H7 (cell line): Measurements from ENCODE around the gene HOXA5. TPM values are rescaled to one million over a fixed set of nuclear protein-coding genes. Genes with fewer than 3 reads are reported as not detected.
A peak's percentile ranks its signal among the peaks of the same experiment; 100 is the strongest.

Experiments
- DNase-seq: peaks from one replicate; pipeline ENCODE4 v3.0.0; 2012
- H3K27me3 ChIP-seq: 2 replicates; pipeline ENCODE4 v1.6.0; 2011; ENCODE audit warnings: mild to moderate bottlenecking, low read length; ENCODE audit not compliant: control insufficient read depth, insufficient read depth
- H3K36me3 ChIP-seq: replicated peaks from 2 replicates; pipeline ENCODE4 v1.5.1; 2011; ENCODE audit warnings: low read length; ENCODE audit not compliant: control insufficient read depth, insufficient read depth
- H3K4me3 ChIP-seq: 2 replicates; pipeline ENCODE4 v1.5.1; 2011; ENCODE audit warnings: low read depth, mild to moderate bottlenecking, control low read depth, low read length, moderate library complexity; ENCODE audit not compliant: insufficient read depth
- total RNA-seq: library from RNA; depleted of rRNA; stranded (reverse); fragments of >200 nt; shearing (Covaris generic); gene quantifications from 2 replicates; pipeline ENCODE4 v1.2.3, GENCODE V29; 2014

Gene HOXA5
- total RNA-seq, 1 experiment from 2014 or later: not detected

- Histone ChIP-seq H3K27me3 (peaks cover 99% of the 10 kb centered on the region), H3K36me3 (no peaks in the 10 kb centered on the region), H3K4me3 (no peak overlapping the region)
- DNase-seq: peak; percentile 66
Measured at GRCh38 chr7:27145165-27145913, 1.9 kb upstream of the HOXA5 start.

DNA sequence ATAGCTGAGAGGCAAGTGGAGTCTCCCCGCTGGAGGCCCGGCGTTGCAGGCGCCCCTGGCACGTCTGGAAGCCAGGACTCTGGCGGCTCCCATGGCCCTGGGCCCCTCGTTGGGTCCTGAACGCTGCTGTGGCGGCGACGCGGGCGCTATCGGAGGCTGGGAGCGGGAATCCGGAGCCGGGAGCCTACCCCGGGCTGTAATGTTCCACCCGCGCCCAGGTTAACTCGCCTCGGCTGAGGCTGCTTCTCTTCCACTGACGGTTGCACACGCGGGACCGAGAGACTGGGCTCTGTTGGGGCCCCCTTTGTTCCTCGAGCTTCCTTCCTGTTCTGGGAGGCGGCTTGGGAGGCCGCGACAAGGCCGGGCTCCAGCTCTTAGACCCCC, 1.3 kb upstream of the HOXA5 start:
- peaks cover 99% of the 10 kb centered on the region for H3K27me3 ChIP-seq
- peak; percentile 76 for DNase-seq
- no peak overlapping the region for H3K4me3 ChIP-seq
- no peaks in the 10 kb centered on the region for H3K36me3 ChIP-seq

DNA sequence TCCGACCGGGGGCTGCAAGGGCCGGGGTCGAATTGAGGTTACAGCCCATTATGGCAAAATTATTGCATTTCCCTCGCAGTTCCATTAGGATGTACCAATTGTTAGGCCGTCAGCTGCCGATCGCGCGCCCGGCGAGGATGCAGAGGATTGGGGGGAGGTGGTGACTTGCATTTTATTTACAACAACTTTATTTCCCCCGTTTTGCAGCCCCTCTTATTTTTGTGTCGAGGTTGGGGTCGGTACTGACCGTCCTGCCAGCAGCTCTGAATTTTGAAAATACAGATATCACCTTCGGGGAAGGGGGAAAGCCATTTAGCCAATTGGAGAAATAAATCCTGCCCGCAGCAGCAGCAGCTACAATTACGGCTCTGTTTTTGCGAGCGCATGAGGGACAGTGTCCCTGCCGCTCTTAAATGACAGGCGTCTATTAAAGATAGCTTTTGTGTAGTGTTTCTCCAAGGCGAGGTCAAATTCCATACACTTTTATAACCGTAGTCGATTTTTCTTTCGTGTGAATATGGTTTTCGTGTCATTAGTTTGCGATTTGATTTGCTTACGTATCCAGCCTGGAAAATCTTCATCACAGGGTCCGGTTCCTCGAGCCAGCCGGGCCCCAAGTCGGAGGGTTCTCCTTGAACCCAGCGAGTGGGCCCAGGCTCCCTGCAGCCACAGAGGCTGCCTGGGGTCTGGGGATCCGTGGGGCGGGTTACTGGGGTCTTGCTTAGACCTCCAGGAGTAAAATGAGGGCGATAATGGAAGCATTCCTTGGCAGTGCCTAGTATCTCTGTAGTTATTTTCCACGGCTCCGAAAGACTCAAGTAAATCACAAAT, 684 bp upstream of the HOXA5 start:
- no peak for DNase-seq
- Histone ChIP-seq H3K27me3 (peaks cover 99% of the 10 kb centered on the region), H3K4me3 (no peak overlapping the region), H3K36me3 (no peaks in the 10 kb centered on the region)

GRCh38 chr7:27142580-27143022, 880 bp downstream of the HOXA5 start:
- DNase-seq: no peak
- Histone ChIP-seq H3K4me3 (peak overlapping the region; percentile 27), H3K36me3 (no peaks in the 10 kb centered on the region), H3K27me3 (peaks cover 99% of the 10 kb centered on the region)

- Histone ChIP-seq H3K36me3 (no peaks in the 10 kb centered on the region), H3K4me3 (no peak overlapping the region), H3K27me3 (peaks cover 99% of the 10 kb centered on the region)
- peak; percentile 82 for DNase-seq
Measured at GRCh38 chr7:27141923-27142579, 1.4 kb downstream of the HOXA5 start.

- Histone ChIP-seq H3K36me3 (no peaks in the 10 kb centered on the region), H3K27me3 (peaks cover 99% of the 10 kb centered on the region), H3K4me3 (no peak overlapping the region)
- DNase-seq: no peak
Measured at GRCh38 chr7:27141137-27141922, 2.2 kb downstream of the HOXA5 start.

GRCh38 chr7:27140126-27140857, 3.2 kb downstream of the HOXA5 start:
- no peak overlapping the region for H3K4me3 ChIP-seq

DNA sequence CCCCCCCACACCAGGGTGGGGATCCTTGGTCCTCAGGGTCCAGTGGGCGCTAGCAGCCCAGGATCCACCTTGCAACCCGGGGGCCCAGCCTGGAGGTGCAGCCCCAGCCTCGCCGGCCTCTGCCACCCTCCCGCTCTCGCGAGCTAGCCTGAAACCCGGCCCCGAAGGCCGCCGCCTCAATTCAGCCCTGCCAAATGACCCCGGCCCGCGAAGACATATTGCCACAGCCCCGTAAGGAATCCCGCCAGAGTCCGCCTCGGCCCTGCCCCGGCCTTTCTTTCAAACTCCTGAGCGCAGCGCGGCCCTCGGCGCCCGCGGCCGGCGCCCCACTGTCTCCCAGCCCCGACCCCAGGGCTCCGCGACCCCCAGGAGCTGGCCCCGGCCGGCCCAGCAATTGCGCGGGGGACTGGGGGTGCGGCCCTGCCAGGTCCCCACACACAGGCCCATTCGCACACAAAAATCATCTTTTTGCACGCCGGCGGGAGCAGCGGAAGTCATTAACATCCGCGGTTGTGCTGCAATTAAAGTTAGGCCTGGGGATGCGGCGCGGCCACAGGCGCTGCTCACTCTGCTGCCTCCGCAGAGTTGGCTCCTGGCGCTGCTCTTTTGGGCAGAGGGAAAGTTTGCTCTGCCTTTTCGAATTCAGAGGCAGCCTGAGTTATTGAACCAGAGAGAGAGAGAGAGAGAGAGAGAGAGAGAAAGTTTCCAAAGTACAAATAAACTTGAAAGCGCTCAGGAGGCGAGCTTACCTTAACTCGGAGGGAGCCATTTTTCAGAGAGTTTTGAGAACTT, 4.0 kb downstream of the HOXA5 start:
- peak; percentile 82 for DNase-seq
- Histone ChIP-seq H3K27me3 (peaks cover 99% of the 10 kb centered on the region), H3K36me3 (no peaks in the 10 kb centered on the region), H3K4me3 (no peak overlapping the region)

More at GRCh38 chr7:27140126-27140857, 3.2 kb downstream of the HOXA5 start:
- DNase-seq: peak; percentile 38
- no peaks in the 10 kb centered on the region for H3K36me3 ChIP-seq
- peaks cover 99% of the 10 kb centered on the region for H3K27me3 ChIP-seq

DNA sequence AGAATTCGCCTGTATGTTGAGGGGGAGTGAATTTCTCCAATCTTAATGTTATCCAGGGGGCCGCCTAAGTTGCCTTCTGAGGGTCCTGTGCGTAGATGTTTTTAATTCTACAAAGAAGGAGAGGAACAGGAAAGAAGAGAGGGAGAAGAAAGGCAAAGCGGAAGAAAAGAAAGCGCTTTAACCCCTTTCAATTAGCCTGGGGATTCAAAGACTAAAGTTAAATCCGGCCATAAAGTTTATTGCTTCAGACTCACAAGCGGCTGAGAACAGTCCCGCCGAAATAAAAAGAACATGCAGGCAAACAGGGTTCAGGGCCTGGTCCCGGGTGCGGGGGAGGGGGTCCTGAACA, 4.5 kb downstream of the HOXA5 start:
- peaks cover 99% of the 10 kb centered on the region for H3K27me3 ChIP-seq
- H3K4me3 ChIP-seq: no peak overlapping the region
- H3K36me3 ChIP-seq: no peaks in the 10 kb centered on the region
- no peak for DNase-seq

DNA sequence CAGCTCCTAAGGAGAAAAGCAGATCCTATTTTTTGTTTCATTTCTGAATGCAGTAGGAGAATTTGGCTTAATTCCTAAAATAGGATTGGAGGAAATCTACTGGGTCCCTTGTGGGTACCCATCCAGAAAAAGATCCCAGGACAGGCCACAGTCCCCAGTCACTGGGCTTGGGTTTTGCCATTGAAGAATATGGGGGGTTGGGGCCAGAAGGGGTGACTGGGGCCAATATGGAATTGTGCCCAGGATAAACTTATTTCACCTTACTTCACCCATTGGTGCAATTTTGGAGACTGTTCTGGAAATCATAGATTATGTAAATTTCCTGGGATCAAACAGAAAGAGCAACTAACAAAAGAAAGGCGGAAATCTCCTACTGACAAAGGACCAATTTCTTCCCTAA, 5.0 kb downstream of the HOXA5 start:
- H3K36me3 ChIP-seq: no peaks in the 10 kb centered on the region
- H3K27me3 ChIP-seq: peaks cover 100% of the 10 kb centered on the region
- no peak overlapping the region for H3K4me3 ChIP-seq
- no peak for DNase-seq

- no peak for DNase-seq
- no peak overlapping the region for H3K4me3 ChIP-seq
- H3K27me3 ChIP-seq: peaks cover 100% of the 10 kb centered on the region
- H3K36me3 ChIP-seq: no peaks in the 10 kb centered on the region
Measured at GRCh38 chr7:27137640-27138315, 5.7 kb downstream of the HOXA5 start.

- no peak for DNase-seq
- Histone ChIP-seq H3K4me3 (no peak overlapping the region), H3K27me3 (peaks cover 98% of the 10 kb centered on the region), H3K36me3 (no peaks in the 10 kb centered on the region)
Measured at GRCh38 chr7:27134392-27134791, 9.1 kb downstream of the HOXA5 start.
